Large intestine (tissue), 3 donors: Measurements from ENCODE around the gene IFT122. TPM values are rescaled to one million over a fixed set of nuclear protein-coding genes. Genes with fewer than 3 reads are reported as not detected.
A peak's percentile ranks its signal among the peaks of the same experiment; 100 is the strongest.
"Not testable (repeated sequence)": the region's sequence is repeated elsewhere in the genome, so short reads cannot be mapped to it uniquely, and the experiment has no call there.

ENCODE experiments used
- DNase-seq, 2 donors: peaks; one replicate each; pipeline versions ENCODE4 v3.0.0 to v3.0.0-alpha.2; 2013
- H3K27ac ChIP-seq: one replicate; pipeline ENCODE4 v1.5.1; 2013; ENCODE audit warnings: low read length
- H3K27me3 ChIP-seq: 2 replicates; pipeline ENCODE4 v1.6.1; 2013; ENCODE audit warnings: low read length; ENCODE audit not compliant: control insufficient read depth, insufficient read depth
- H3K36me3 ChIP-seq: 2 replicates; pipeline ENCODE4 v1.6.1; 2013; ENCODE audit warnings: low read length; ENCODE audit not compliant: control insufficient read depth, insufficient read depth
- H3K4me1 ChIP-seq: one replicate; pipeline ENCODE4 v1.6.1; 2013; ENCODE audit warnings: low read length; ENCODE audit not compliant: control insufficient read depth, insufficient read depth
- H3K4me3 ChIP-seq: one replicate; pipeline ENCODE4 v1.5.1; 2013; ENCODE audit warnings: low read length
- H3K9me3 ChIP-seq: one replicate; pipeline ENCODE4 v1.6.1; 2013; ENCODE audit warnings: mild to moderate bottlenecking, low read depth, low read length, moderate library complexity; ENCODE audit not compliant: control insufficient read depth
- WGBS: methylation state at CpG from one replicate; pipeline ENCODE4 v1.1.5; 2013; ENCODE audit warnings: low lambda C conversion rate; ENCODE audit not compliant: insufficient coverage; 5-methylcytosine and 5-hydroxymethylcytosine counted together
- polyA plus RNA-seq: library from polyadenylated mRNA; unstranded; fragments of 120-200 nt; gene quantifications from one replicate; pipeline ENCODE4 v1.2.1, GENCODE V29; 2013

The IFT122 gene
- polyA plus RNA-seq, 1 donor = 39.4 TPM

DNA sequence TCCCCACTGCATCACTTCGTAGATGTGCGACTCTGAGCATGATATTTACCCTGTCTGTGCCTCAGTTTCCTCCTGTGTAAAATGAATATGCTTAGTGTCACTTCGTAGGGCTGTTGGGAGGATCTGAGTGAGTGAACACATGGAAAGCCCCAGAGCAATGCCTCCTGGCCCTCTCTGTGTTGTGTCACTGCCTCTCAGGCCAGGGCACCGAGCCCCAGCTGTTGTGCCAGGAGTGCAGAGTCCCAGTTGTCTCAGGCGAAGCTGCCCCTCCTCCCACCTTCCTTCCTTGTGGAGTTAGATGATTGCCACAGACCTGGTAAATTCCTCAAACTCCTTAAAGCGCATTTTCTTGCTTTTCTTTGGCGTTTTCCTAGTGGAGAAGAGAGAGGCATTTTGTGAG, 37.8 kb upstream of the IFT122 start:
- H3K27me3 ChIP-seq = no peaks in the 10 kb centered on the region
- H3K27ac ChIP-seq = no peak overlapping the region
- H3K4me3 ChIP-seq = no peak overlapping the region
- no peaks in the 10 kb centered on the region for H3K9me3 ChIP-seq
- no CpG with 5 or more reads among the region's 7 CpGs for WGBS
- peaks cover 4% of the 10 kb centered on the region for H3K4me1 ChIP-seq
- DNase-seq = no peak
- no peaks in the 10 kb centered on the region for H3K36me3 ChIP-seq

DNA sequence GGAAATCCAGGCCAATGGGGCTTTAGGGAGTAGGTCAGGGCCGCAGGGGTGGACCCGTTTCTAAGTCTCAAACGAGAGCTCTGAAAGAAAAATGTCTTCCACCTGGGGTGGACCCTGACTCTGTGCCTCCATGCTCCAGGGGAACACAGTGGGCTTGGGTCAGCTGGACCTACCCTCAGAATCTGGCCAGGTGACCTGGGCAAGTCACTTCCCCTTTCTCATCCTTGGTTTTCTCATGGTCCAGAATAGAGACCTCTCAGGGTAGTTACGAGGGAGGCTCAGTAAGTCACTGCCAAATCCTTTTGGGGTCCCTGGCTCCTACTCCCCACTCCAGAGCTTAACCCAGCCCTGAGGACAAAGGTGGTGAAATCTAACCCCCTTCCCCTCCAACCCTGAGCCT, 37.4 kb upstream of the IFT122 start:
- no peak overlapping the region for H3K4me3 ChIP-seq
- peaks cover 4% of the 10 kb centered on the region for H3K4me1 ChIP-seq
- H3K36me3 ChIP-seq = no peaks in the 10 kb centered on the region
- WGBS = 80% methylated on average over 1 of the region's 4 CpGs
- no peak overlapping the region for H3K27ac ChIP-seq
- H3K27me3 ChIP-seq = no peaks in the 10 kb centered on the region
- DNase-seq = no peak
- H3K9me3 ChIP-seq = no peaks in the 10 kb centered on the region

DNA sequence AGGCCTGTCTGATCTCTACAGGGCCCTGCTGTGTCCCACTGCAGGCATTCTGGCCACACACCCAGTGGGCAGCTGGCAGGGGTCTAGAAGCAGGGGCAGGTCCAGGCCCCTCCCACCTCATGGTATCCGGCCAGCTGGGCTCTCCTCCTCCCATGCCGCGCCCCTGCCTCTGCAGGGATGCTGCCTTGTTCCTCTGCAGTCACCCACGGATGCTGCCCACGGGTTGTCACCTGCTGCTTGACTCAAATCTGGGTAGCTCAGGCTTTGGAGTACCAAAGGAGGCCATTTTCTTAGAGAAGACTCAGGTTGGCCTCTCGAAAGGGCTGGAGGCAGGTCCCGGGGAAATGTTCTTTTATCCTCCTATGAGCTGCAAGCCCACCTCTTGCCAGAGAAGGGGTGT, 36.6 kb upstream of the IFT122 start:
- H3K4me3 ChIP-seq = no peak overlapping the region
- WGBS = no CpG with 5 or more reads among the region's 7 CpGs

DNA sequence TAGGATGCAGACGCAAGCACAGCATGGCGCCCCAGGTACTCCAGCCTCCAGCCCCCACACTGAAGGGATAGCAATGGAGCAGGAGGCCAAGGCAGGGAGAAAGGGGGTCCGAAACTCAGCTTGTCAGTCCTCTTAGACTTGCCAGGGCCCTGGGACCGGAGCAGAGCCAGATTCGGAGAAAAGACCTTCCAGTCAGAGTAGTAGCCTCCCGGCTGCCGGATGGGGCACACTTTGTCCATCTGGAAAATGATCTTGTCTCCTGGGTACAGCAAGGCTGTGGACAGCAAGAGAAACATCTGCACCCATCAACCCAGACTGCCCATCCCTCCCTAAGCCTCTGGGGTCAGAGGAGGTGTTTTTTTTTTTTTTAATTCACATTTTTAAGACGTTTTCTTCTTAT, 35.9 kb upstream of the IFT122 start:
- no CpG with 5 or more reads among the region's 8 CpGs for WGBS
- H3K4me3 ChIP-seq = no peak overlapping the region
- no peaks in the 10 kb centered on the region for H3K27me3 ChIP-seq
- no peaks in the 10 kb centered on the region for H3K36me3 ChIP-seq
- no peak overlapping the region for H3K27ac ChIP-seq
- DNase-seq = no peak
- no peaks in the 10 kb centered on the region for H3K4me1 ChIP-seq
- no peaks in the 10 kb centered on the region for H3K9me3 ChIP-seq

More for the DNA sequence above, 36.6 kb upstream of the IFT122 start:
- Histone ChIP-seq H3K27me3 (no peaks in the 10 kb centered on the region), H3K9me3 (no peaks in the 10 kb centered on the region), H3K36me3 (no peaks in the 10 kb centered on the region), H3K4me1 (peaks cover 2% of the 10 kb centered on the region), H3K27ac (no peak overlapping the region)
- no peak for DNase-seq

DNA sequence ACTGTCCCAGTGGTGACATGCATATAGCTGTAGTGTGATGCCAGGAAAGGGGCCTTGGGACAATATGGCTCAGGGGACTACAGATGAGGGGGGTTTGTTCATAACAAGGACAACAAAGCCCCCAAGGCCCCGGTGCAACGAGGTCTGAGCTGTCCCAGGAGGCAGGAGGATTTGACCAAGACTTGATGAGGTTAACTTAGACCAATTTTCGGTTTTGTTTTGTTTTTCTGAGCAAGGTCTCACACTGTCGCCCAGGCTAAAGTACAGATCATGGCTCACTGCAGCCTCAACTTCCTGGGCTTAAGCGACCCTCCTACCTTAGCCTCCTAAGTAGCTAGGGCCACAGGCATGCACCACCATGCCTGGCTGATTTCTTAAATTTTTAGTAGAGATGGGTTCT, 35.4 kb upstream of the IFT122 start:
- no peaks in the 10 kb centered on the region for H3K4me1 ChIP-seq
- no peak overlapping the region for H3K4me3 ChIP-seq
- no peaks in the 10 kb centered on the region for H3K27me3 ChIP-seq
- no peak for DNase-seq
- H3K9me3 ChIP-seq = no peaks in the 10 kb centered on the region
- H3K36me3 ChIP-seq = no peaks in the 10 kb centered on the region
- no peak overlapping the region for H3K27ac ChIP-seq
- no CpG with 5 or more reads among the region's 5 CpGs for WGBS

DNA sequence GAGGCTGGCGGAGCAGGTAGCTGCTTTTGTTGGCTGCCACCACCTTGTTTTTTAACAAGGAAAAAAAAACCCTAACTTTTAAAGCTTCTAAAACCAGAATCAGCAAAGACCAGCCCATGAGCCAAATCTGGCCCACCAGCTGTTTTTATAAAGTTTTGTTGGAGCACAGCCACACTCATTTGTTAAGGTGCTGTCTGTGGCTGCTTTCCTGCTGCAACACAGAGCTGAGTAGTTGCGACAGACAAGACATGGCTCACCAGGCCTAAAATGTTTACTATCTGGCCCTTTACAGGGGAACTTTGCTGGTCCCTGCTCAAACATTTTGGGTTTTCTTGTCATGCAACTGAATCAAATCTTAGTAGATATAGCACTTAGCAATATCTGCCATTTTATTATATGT, 30.5 kb upstream of the IFT122 start:
- Histone ChIP-seq H3K27ac (no peak overlapping the region), H3K9me3 (no peaks in the 10 kb centered on the region), H3K4me1 (peaks cover 17% of the 10 kb centered on the region), H3K4me3 (no peak overlapping the region), H3K36me3 (no peaks in the 10 kb centered on the region), H3K27me3 (no peaks in the 10 kb centered on the region)
- DNase-seq = no peak
- WGBS = 100% methylated on average over 1 of the region's 2 CpGs

DNA sequence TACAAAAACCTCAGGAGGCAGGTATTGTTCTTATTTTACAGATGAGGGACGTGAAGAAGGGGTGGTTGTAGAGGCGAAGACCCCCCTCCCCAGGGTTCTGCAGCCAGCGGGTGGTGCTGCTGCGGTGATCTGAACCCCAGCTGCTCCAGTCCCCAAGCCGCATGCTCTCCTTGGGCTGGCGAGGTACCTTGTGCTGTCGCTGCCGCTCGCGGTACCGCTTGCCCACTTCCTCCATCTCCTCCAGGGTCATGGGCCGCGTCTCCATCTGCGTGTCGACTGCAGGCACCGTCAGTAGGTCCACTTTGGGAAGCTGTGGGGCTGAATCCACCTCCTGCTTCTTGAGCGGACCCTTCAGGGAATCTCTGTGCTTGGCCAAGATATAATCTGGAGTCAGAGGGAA, 29.1 kb upstream of the IFT122 start:
- Histone ChIP-seq H3K27ac (no peak overlapping the region), H3K27me3 (no peaks in the 10 kb centered on the region), H3K36me3 (no peaks in the 10 kb centered on the region), H3K9me3 (no peaks in the 10 kb centered on the region), H3K4me3 (no peak overlapping the region), H3K4me1 (peaks cover 17% of the 10 kb centered on the region)
- DNase-seq = no peak
- WGBS = no CpG with 5 or more reads among the region's 17 CpGs

DNA sequence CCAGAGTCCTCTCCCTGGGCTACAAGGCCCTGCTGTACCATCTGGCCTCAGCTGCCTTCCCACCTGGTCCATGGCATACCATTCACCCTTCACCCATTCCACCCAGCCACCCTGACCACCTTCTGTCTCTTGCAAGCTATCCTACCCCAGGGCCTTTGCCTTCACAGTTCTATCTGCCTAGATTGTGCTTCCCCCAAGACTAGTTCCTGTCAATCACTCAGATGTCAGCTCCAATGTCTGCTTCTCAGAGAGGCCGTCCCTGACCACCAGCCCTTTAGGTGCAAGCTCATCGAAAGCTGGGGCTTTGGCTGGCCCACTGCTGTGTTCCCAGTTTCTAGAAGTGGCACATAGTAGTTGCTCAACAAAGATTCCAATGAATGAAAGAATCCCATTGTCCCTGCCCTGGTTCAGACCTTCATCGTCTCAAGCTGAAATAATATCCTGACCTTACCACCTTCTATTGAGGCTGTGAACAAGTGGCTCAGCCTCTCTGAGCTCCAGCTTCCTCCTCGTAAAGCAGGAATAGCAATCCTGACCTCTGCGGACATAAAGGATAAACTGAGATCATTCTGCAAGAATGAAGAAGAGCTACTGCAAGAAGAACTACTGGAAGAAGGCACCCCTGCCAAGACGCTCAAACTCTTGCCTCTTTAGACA, 27.4 kb upstream of the IFT122 start:
- DNase-seq = no peak
- Histone ChIP-seq H3K9me3 (no peaks in the 10 kb centered on the region), H3K27ac (peak overlapping the region; percentile 46), H3K27me3 (no peaks in the 10 kb centered on the region), H3K4me1 (peaks cover 17% of the 10 kb centered on the region), H3K4me3 (no peak overlapping the region), H3K36me3 (no peaks in the 10 kb centered on the region)
- no CpG with 5 or more reads among the region's 6 CpGs for WGBS

DNA sequence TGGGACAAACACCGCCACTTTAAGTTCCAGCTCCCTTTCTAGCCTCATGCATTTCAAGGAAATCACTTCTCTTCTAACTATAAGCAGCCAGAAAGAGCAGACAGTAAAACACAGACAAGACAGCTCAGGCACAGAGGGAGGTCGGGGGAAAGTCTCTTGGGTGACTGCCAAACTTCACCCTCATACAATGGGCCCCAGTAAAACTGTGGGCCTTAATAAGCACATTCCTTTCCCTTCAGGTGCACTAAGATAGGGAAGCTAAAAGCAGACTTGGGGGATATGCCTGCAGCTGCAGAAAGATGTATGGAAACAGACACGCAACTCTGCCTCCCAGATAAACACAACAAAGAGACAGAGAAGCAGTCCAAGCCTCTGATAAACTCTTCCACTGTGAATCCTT, 26.8 kb upstream of the IFT122 start:
- peak overlapping the region; percentile 46 for H3K27ac ChIP-seq
- no CpG with 5 or more reads among the region's 3 CpGs for WGBS
- not testable (repeated sequence) for H3K9me3 ChIP-seq

DNA sequence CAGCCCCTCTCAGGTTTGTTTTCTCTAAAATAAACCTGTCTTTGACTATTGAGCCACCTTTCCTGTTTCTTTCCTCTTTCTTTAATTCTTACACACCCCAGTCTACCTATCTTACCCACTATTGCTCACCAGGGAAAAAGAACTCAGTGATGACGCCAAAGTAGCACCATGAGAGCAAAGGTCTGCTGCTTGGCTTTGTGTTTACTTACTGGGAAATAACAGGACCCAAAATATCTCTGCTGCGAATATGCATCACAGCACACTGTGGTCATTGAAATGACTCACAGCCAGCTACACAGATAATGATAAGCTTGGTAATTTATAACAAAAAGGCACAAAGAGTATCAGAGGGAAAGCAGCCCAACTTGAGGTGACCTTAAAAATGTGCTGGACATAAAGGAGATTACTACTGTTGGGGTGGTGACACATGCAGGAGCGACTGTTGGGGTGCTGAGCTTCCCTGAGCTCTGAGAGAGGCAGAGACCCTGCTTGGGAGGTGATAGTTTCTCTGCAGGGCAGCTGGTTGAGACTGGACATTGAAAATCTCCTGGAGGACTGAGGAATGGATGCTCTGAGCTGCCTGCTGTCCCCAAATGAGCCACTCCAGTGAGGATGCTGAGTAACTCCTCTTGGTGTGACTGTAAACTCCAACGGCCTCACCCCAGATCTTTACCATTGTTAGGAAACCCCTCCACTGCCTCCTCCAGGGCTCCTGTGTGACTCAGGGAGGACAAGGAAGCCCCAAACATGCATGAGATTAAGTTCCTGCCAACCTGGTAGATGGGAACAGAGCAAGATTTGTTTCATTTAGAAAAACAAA, 26.1 kb upstream of the IFT122 start:
- Histone ChIP-seq H3K4me3 (no peak overlapping the region), H3K27me3 (no peaks in the 10 kb centered on the region), H3K4me1 (peaks cover 19% of the 10 kb centered on the region), H3K9me3 (no peaks in the 10 kb centered on the region), H3K27ac (peak overlapping the region; percentile 46), H3K36me3 (no peaks in the 10 kb centered on the region)
- 0% methylated on average over 1 of the region's 4 CpGs for WGBS
- peak; percentile 85 to 93 for DNase-seq

More for the DNA sequence above, 26.8 kb upstream of the IFT122 start:
- H3K27me3 ChIP-seq, H3K4me3 ChIP-seq, H3K36me3 ChIP-seq, DNase-seq: not testable (repeated sequence)
- H3K4me1 ChIP-seq = peaks cover 19% of the 10 kb centered on the region
